HG02642 (cell line): ENCODE data around the gene PROM2.

ENCODE experiments used
- ATAC-seq: cut with Tn5 transposase; IDR thresholded peaks from one replicate; pipeline ENCODE4 v1.9.1; 2021; ENCODE audit warnings: mild to moderate bottlenecking; ENCODE audit not compliant: unreplicated experiment, poor library complexity

The PROM2 gene

GRCh38 chr2:95332036-95332435 is 57.8 kb downstream of the PROM2 start:
- ATAC-seq: no peak

- no peak for ATAC-seq
Measured at GRCh38 chr2:95333056-95333455, 58.8 kb downstream of the PROM2 start.

- no peak for ATAC-seq
Measured at GRCh38 chr2:95333888-95334338, 59.7 kb downstream of the PROM2 start.

GRCh38 chr2:95334916-95335641 is 60.8 kb downstream of the PROM2 start:
- ATAC-seq: no peak

GRCh38 chr2:95336406-95336805 is 62.2 kb downstream of the PROM2 start:
- ATAC-seq: no peak

GRCh38 chr2:95337829-95338228 is 63.6 kb downstream of the PROM2 start:
- ATAC-seq: no peak
